ENCODE data around the gene EDAR. TPM values are rescaled to one million over a fixed set of nuclear protein-coding genes. Genes with fewer than 3 reads are reported as not detected.

Gene EDAR
- total and polyA plus RNA-seq, 2 donors (not counting 1 experiment from before 2014, with no cell fraction given) = not detected

GRCh38 chr2:108993095-108993937, 4.3 kb upstream of the EDAR start:
- Histone ChIP-seq H3K79me2 (ENCODE audit: control insufficient read depth, insufficient read depth, low read length) (no peaks in the 10 kb centered on the region), H3K4me1 (ENCODE audit: control insufficient read depth, extremely low read depth, insufficient read depth, low read length) (no peaks in the 10 kb centered on the region), H3K27me3 (ENCODE audit: control insufficient read depth, insufficient read depth, low read length) (peaks cover 12% of the 10 kb centered on the region), H3K36me3 (ENCODE audit: control insufficient read depth, insufficient read depth, low read length) (no peaks in the 10 kb centered on the region), H3K4me2 (ENCODE audit: extremely low read depth, insufficient read depth, low read length) (no peak overlapping the region), H4K20me1 (ENCODE audit: control insufficient read depth, extremely low read depth, insufficient read depth, low read length) (no peaks in the 10 kb centered on the region), H3K9me3 (ENCODE audit: control insufficient read depth, insufficient read depth, low read depth, low read length) (no peaks in the 10 kb centered on the region), H3K9ac (ENCODE audit: insufficient read depth, low read length) (no peak overlapping the region), H2AFZ (ENCODE audit: low read length) (no peak overlapping the region), H3K4me3 (replicated peaks in 1 of 4; ENCODE audit: control extremely low read depth in 1 of 4, insufficient read depth in 1 of 4, low read depth in 3 of 4, low read length in 4 of 4) (no peak overlapping the region), H3K27ac (ENCODE audit: insufficient read depth, low read length) (no peak overlapping the region)
- no peak for DNase-seq (ENCODE audit: low read depth in 2 of 2)
- TF ChIP-seq EZH2 (IDR thresholded peaks at IDR 0.05; ENCODE audit: low read length, missing control alignments) = no peak

- no peak overlapping the region for H3K4me2 ChIP-seq (ENCODE audit: extremely low read depth, insufficient read depth, low read length)
- DNase-seq (ENCODE audit: low read depth in 2 of 2) = no peak
- H4K20me1 ChIP-seq (ENCODE audit: control insufficient read depth, extremely low read depth, insufficient read depth, low read length) = no peaks in the 10 kb centered on the region
- no peak overlapping the region for H3K9ac ChIP-seq (ENCODE audit: insufficient read depth, low read length)
- no peaks in the 10 kb centered on the region for H3K4me1 ChIP-seq (ENCODE audit: control insufficient read depth, extremely low read depth, insufficient read depth, low read length)
- no peaks in the 10 kb centered on the region for H3K9me3 ChIP-seq (ENCODE audit: control insufficient read depth, insufficient read depth, low read depth, low read length)
- no peaks in the 10 kb centered on the region for H3K79me2 ChIP-seq (ENCODE audit: control insufficient read depth, insufficient read depth, low read length)
- no peak overlapping the region for H3K4me3 ChIP-seq (replicated peaks in 1 of 4; ENCODE audit: control extremely low read depth in 1 of 4, insufficient read depth in 1 of 4, low read depth in 3 of 4, low read length in 4 of 4)
- no peaks in the 10 kb centered on the region for H3K36me3 ChIP-seq (ENCODE audit: control insufficient read depth, insufficient read depth, low read length)
- H2AFZ ChIP-seq (ENCODE audit: low read length) = no peak overlapping the region
- peaks cover 42% of the 10 kb centered on the region for H3K27me3 ChIP-seq (ENCODE audit: control insufficient read depth, insufficient read depth, low read length)
- no peak overlapping the region for H3K27ac ChIP-seq (ENCODE audit: insufficient read depth, low read length)
- TF ChIP-seq CTCF (conservative IDR thresholded peaks at IDR 0.05 in 1 of 2, IDR thresholded peaks at IDR 0.05 in 1 of 2; ENCODE audit: low read depth in 1 of 2, low read length in 2 of 2) (no peak), EZH2 (IDR thresholded peaks at IDR 0.05; ENCODE audit: low read length, missing control alignments) (no peak)
Observed at GRCh38 chr2:108988076-108988795, 784 bp downstream of the EDAR start.

GRCh38 chr2:108986916-108987510, 2.0 kb downstream of the EDAR start:
- no peak overlapping the region for H3K9ac ChIP-seq (ENCODE audit: insufficient read depth, low read length)
- no peak overlapping the region for H3K27ac ChIP-seq (ENCODE audit: insufficient read depth, low read length)
- H2AFZ ChIP-seq (ENCODE audit: low read length) = no peak overlapping the region
- no peak overlapping the region for H3K4me2 ChIP-seq (ENCODE audit: extremely low read depth, insufficient read depth, low read length)
- DNase-seq (ENCODE audit: low read depth in 2 of 2) = no peak
- no peak for TF ChIP-seq EZH2 (IDR thresholded peaks at IDR 0.05; ENCODE audit: low read length, missing control alignments)
- no peak for TF ChIP-seq CTCF (conservative IDR thresholded peaks at IDR 0.05 in 1 of 2, IDR thresholded peaks at IDR 0.05 in 1 of 2; ENCODE audit: low read depth in 1 of 2, low read length in 2 of 2)
- H3K4me1 ChIP-seq (ENCODE audit: control insufficient read depth, extremely low read depth, insufficient read depth, low read length) = no peaks in the 10 kb centered on the region
- no peak overlapping the region for H3K4me3 ChIP-seq (replicated peaks in 1 of 4; ENCODE audit: control extremely low read depth in 1 of 4, insufficient read depth in 1 of 4, low read depth in 3 of 4, low read length in 4 of 4)
- peaks cover 44% of the 10 kb centered on the region for H3K27me3 ChIP-seq (ENCODE audit: control insufficient read depth, insufficient read depth, low read length)
- H3K36me3 ChIP-seq (ENCODE audit: control insufficient read depth, insufficient read depth, low read length) = no peaks in the 10 kb centered on the region
- no peaks in the 10 kb centered on the region for H4K20me1 ChIP-seq (ENCODE audit: control insufficient read depth, extremely low read depth, insufficient read depth, low read length)
- no peaks in the 10 kb centered on the region for H3K9me3 ChIP-seq (ENCODE audit: control insufficient read depth, insufficient read depth, low read depth, low read length)
- no peaks in the 10 kb centered on the region for H3K79me2 ChIP-seq (ENCODE audit: control insufficient read depth, insufficient read depth, low read length)

All from fibroblast of lung (primary cell).